NCI-H1092 (cell line): ENCODE measurements around the gene SCYGR3.
A peak's percentile ranks its signal among the peaks of the same experiment; 100 is the strongest.
"Not testable (repeated sequence)": the region's sequence is repeated elsewhere in the genome, so short reads cannot be mapped to it uniquely, and the experiment has no call there.

Source experiments
- DNase-seq: peaks from one replicate; lab custom pipeline; 2025; lab: John Stamatoyannopoulos, UW

SCYGR3 gene

DNA sequence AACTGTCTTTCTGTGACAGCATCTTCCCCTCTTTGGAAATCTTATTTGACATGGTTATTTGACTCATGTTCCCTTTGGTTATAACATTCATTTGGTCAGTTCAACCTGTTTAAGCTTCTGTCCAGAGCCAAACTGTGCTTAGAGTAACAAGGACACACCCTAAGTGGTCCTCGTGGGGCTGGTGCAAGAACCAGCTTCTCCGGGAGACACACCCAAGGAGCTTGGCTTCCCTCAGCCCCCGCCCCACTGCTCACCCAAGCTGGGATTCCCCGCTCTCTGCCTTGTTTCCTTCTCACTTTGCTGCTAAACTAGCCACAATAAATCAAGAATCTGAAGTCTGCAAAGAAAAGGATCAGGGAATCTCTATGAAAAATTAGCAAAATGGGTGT lies 1.4 kb downstream of the SCYGR3 start:
- no peak for DNase-seq

DNA sequence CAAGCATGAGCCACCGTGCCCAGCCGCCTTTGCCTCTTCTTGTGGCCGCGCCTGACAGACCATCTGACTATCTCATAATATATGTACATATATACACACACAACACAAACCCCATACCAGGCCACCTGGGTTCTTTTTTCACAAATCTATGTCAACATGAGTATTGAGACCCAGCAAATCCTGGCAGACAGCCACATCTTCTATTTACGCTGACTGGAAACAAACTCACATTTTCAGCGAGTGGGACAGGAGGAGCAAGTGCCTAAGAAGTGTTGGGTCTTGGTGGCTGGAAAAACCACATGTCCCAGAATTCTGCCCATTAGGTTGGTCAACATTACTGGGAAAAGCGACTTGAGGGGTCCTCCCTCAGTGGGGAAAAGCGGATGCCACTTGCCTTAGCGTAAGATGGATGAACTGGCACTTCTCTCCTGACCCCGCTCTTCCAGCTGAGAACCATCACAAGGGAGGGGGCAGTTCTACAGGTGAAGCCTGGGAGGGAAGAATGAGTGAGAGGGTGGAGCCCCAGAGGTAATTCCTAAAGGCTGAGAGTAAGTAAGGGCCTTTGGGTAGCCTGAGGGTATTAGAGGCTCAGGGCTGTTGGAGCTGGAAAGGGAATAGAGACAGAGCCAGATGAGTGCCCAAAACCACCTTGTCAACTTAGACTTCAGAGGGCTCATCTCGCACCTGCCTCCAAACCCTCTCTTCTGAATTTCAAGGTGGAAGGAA lies 1.9 kb downstream of the SCYGR3 start:
- DNase-seq, result peak; percentile 13

DNA sequence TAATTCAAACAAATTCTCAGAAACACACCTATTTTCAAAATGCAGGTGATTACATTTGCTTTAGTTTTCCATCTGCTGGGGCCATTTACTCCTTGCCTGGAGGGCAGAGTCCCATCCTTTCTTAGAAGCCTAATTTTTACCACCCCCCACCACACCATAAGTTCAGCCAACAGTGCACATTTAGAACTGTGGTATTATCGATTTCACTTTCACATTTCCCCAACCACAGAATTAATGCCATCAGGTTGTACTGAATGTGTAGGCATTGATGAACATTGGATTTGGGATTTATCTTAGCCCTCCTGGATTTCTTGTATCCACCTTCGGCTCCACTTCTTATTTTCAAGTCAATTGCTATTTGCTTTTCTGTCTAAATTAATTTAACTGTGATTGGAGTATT lies 4.5 kb downstream of the SCYGR3 start:
- DNase-seq, result no peak

DNA sequence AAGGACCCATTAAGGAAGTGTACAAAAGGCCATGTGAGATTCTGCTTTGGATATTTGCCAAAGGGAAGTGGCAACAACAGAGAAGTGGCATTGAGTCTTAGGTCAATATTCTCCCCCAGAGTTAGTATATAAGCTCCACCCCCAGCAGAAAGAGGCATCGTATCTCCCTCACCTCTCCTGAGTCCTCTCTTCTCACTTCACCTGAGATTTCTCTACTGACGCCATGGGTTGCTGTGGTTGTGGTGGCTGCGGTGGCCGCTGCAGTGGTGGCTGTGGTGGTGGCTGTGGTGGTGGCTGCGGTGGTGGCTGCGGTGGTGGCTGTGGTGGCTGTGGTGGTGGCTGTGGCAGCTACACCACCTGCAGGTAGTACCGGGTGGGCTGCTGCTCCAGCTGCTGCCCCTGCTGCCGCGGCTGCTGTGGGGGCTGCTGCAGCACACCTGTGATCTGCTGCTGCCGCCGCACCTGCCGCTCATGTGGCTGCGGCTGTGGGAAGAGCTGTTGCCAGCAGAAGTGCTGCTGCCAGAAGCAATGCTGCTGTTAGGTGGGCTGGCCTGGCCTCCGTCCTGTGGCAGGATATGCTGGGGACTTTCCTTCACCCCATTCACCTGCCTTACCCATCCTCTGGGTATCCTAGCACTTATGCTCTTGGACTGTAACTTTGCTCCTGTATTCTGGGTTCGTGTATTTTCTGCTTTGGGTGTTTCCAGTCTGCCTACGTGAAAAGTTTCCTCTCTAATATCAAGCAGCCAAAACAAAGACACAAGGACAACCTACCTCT lies 5.9 kb downstream of the SCYGR3 start:
- no peak for DNase-seq

DNA sequence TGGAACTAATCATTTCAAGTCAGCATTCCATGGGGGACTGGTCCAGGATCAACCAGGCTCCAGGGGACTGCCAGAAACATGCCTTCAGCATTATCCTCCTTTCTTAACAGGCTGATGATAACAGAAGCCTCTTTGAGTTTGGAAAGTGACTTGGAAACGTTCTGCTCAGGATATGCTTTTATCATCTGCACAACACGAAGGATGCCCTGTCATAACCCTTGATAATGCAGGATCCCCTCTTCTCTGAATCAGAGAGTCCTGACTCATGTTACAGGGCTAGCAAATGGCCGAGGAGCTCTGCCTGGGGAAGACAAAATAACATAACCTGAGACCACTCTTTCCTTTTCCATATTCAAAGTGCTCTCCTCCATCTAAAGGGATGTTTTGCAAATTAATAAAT lies 6.7 kb downstream of the SCYGR3 start:
- no peak for DNase-seq

DNA sequence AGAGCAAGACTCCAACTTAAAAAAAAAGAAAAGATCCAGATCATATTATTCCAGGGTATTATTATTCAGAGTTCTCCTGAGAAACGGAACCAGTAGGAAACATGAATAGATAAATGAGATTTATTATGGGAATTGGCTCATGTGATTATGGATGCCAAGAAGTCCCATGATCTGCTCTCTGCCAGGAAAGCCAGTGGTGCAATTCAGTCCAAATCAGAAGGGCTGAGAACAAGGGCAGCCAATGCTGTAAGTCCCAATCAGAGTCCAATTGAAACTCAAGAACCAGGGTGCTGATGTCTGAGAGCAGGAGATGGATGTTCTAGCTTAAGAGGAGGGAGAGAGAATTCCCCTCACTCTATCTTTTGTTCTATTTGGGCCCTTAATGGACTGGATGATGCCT lies 8.2 kb downstream of the SCYGR3 start:
- no peak for DNase-seq

DNA sequence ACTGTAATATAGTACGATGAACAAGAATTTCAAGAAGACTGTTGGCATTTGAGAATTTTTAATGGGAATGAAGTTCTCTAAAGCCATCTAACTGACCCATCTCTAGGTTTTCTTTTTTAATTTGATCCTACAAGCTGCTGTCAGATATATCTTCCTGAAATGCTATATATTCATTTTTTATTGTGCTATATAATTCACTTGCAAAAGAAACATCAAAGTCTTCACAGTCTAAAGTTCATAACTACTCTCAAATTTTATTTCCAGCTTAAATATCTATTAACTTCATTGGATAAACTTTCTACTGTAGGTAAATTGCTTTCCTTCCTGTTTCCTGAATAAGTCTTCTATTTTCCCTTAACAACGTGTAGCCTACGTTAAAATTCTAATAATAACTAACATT lies 12.3 kb downstream of the SCYGR3 start:
- no peak for DNase-seq

DNA sequence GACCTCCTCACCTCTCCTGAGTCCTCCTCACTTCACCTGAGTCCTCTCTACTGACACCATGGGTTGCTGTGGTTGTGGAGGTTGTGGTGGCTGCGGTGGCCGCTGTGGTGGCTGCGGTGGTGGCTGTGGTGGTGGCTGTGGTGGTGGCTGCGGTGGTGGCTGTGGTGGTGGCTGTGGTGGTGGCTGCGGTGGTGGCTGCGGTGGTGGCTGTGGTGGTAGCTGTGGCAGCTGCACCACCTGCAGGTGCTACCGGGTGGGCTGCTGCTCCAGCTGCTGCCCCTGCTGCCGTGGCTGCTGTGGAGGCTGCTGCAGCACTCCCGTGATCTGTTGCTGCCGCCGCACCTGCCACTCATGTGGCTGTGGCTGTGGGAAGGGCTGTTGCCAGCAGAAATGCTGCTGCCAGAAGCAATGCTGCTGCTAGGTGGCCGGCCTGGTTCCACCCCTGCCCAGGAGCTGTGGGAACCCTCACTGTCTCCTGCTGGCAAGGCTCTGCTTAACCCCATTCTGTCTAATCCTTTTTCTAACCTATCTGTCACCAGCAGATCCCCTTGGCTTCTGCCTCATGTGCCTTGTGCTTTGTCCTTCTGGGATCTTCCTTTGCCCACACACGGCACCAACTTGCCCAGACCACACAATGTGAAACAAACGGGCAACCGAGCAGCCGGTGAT lies 15.7 kb downstream of the SCYGR3 start, which contains the start of gene SCYGR2:
Gene SCYGR2, plus strand, starts transcription at position 59 of the 669 bp plus-strand sequence. Its CDS starts 0 bp downstream, at position 59.
- DNase-seq, result not testable (repeated sequence)

DNA sequence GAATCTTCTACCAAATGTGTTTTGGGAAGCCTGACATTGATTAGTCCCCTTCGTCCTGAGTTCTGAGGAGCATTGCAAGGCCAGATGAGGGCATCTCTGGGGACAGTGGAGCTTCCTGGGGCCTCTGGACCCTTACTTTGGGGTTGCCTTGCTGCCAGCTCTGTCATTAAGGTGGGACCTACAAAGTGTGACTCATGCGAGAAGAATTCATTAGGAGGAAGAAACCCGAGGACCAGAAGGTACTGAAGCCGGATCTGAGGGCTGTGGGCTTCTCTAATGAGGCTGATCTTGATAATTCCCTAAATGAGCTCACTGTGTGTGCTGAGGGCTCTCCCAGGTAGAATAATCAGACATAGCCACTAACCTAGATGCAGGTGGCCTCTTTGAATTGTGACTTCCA lies 16.6 kb downstream of the SCYGR3 start:
- DNase-seq, result no peak

DNA sequence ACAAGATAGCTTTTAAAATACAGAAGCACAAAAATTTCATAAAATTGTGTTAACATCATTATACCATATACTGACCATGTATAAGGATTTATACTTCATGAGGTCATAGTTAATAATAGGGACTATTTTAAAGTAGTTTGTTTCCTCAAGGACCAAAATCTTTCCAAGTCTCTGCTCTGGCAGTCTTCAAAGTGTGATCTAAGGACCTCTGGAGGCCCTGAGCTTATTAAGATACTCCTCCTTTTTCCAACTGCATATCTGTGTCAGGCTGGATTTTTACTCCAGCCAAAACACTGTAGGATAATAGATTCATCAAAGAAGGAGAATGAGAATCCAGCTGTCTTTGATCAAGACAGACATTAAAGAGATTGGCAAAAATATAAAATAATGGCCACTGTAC lies 17.6 kb downstream of the SCYGR3 start:
- DNase-seq, result no peak

DNA sequence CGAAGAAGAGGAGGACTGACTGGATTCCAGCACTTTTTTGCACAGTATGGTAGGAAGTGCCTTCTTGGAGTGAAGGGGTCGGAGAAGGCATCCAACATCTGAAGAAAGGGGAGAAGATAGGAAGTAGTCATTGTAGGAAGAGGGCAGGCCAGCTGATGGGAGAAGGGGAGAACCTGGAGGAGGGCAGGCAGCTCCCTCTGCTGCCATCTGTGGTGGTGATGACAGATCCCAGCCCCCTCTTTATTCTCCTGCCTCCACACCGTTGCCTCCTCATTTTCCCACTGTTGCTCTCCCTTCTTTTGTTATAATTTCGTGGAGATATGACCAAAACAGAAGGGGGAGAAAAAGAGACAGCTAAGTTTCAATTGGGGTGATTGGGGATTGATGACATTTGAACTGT lies 18.8 kb downstream of the SCYGR3 start:
- DNase-seq, result no peak

DNA sequence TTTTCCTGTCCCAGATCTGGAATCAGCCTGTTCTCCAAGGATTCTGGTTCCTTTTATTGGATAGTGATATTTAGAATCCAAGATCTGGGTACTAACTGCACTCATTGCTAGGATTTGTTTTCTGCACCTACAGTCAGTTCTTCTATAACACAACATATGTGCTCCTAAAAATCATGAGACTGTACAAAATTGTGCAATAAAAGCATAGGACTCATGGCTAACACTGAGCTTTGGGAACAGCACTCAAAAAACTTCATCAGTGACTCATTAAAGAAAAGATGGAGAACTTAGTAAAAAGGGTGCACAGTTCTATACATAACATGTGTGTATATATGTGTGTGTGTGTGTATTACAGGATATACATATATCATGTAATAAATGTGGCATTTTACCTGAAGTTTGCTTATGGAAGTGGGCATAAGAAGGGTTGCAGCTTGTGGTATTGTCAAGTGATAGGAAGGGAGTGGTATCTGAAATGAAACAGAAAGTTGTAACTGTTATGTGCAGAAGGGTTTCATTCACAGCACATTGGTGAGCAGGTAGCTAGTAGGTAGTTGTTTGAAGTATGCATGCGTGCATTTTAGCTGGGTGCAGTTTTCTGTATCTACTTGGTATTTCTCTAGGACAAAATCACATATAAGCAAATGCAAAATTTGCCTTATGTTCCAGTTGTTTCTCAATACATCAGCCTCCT lies 21.8 kb downstream of the SCYGR3 start:
- DNase-seq, result no peak

DNA sequence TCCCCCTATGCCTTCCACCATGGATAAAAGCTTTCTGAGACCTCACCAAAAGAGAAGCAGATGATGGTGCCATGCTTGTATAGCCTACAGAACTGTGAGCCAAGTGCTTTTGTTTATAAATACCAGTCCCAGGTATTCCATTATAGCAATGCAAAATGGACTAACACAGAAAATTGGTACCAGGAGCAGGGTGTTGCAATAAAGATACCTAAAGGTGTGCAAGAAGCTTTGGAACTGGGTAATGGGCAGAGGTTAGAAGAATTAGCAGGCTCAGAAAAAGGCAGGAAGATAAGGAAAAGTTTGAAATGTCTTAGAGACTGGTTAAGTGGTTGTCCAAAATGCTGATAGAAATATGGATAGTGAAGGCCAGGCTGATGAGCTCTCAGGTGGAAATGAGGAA lies 32.3 kb downstream of the SCYGR3 start:
- DNase-seq, result no peak

DNA sequence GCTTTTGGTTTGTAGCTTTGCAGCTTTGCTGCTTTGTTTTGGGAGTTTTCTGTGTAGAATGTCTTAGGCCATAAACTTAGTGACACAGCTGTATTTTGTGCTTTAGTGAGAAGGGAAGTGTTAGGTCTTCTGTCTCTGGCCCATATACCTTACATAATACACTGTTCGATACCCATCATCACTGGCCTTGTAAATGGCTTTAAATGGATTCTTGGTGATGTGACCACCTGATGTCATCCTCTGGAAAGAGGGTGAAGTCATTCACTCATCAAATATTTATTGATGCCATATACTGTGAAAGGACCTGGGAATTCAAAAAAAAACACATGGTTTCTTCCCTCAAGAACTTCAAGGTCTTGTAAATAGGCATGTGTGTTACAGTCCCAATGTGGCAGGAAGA lies 34.8 kb downstream of the SCYGR3 start:
- DNase-seq, result no peak

DNA sequence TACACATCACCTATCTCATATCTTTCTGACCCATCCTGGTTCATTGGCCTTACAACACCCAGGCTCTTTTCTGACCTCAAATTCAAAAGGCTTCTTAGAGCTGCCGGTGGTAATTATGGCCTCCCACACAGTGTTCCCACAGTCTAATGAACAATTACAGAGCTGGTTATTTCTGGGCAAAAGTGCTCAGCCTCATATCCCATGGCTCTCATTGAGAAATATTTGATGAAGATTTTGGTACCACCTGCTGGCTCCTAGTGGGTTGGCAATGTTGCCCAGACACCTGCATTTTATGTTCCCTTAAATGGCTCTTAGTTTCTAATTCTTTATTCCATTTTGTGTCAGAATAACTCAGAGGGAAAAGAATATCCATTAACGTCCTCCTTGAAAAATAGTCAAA lies 36.0 kb downstream of the SCYGR3 start:
- no peak for DNase-seq

DNA sequence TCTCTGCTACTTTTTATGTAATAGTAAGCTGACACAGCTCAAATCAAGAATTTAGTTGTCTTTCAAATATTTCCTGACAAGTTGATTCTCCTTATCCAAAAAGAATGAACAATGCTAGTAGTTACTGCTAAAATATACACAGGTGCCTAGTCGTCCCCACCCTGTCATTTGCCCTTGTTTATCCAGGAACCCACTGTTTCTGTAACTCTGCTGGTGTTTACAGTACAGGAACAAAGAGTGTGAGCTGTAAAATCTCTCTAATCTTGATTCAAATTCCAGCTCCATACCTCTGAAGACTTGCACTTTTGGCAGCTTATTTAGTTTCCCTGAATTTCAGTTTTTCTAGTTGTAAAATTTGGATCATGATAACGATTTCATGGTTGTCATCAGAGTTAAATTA lies 37.1 kb downstream of the SCYGR3 start:
- no peak for DNase-seq

DNA sequence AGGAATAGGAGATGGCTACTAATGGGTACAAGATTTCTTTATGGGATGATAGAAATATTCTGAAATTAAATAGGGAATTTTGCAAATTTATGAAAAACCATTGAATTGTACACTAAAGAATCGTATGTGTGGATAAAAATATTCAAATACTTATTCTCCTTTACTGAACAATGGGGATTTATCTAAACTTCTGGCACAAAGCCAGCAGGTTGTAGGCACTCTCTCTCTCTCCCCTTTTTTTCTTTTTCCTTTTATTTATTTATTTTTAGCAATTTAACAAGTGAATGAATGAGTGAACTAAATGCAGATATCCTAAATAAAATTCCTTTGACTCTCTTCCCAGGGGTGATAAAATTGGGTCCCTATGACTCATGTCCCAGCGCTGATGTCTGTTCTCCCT lies 37.8 kb downstream of the SCYGR3 start:
- no peak for DNase-seq

DNA sequence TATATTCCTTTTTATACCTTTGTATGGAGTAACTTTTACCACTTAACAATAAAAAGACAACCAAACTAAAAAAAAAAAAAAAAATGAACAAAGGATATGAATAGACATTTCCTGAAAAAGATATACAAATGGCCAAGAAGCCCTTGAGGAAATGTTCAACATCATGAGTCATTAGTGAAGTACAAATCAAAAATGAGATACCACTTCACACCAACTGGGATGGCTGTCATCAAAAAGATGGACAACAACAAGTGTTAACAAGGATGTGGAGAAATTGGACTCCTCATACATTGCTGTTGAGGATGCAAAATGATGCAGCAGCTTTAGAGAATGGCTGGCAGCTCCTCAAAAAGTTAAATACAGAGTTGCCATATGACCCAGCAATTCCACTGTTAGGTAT lies 38.5 kb downstream of the SCYGR3 start:
- no peak for DNase-seq

DNA sequence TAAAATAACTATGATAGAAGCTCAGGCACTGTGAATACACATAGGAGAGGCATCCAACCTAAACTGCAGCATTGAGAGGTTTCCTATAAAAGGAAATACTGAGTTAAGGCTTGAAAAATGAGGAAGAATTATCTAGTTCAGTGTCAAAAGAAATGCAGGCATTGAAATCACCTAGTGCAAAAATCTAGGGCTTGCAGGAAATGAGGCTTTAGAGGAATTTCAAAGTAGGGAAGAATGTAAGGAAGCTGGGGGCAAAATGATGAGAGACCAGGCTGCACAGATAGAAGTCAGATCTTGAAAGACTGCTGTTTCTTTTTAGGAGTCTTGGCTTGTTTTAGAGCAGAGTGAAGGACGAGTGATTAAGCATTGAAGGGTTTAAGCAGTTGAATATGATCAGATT lies 44.0 kb downstream of the SCYGR3 start:
- no peak for DNase-seq

DNA sequence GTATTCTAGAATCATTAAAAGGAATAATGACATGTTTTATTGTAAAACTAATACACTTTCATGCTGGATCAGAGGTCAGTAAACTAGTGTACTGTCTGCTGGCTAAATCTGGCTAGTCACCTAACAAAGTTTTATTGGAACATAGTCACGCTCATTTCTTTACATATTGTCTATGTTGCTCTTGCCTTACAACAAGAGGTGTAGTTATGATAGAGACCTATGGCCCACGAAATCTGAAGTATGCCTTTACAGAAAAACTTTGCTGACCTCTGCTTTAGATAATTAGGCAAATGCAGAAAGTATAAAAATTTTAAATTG lies 45.8 kb downstream of the SCYGR3 start:
- no peak for DNase-seq

DNA sequence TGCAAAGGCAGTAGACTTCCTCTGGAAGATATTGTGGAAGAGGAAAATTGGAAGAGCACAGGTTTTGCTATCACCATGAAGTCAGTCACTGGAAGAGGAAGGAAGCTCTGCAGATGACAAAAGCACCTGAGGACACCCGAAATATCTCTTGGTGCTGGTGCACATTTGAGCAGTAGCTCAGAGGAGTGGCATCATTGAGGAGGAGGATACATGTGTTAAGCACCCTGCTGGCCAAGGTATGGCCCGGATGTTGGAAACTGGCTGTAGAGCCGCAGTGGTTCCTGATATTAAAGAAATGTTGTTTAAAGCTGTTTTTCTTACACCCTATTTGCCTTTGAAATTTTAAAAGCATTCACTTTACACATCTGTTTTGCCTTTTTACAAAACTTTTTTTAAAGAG lies 48.6 kb downstream of the SCYGR3 start:
- no peak for DNase-seq

DNA sequence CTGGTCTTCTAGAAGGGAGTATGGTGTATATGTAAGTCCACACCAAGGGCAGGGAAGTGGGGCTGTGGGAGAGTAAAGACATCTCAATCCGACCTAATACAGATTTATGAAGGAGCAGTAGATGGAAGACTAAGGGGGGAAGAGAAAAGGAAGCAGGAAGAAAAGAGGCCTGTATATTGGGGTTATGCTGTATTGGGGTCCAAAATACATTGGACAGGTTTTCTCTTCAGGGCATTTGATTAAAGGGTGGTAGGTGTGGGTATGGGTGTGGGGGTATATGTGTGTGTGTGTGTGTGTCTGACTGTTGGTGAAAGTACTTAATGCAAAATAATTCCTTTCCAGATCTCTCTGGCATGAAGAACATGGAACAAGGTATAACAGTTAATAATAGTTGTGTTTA lies 49.6 kb downstream of the SCYGR3 start:
- no peak for DNase-seq
